Hepatocyte (in vitro differentiated cells): ENCODE results near the gene ZNF644.

ENCODE experiments used
- CTCF ChIP-seq: fragments of 200-600 bp; sonication (generic); IDR thresholded peaks from 2 replicates; pipeline ENCODE4 v1.5.1; 2016; ENCODE audit warnings: antibody characterized with exemption, mild to moderate bottlenecking; ENCODE audit not compliant: poor library complexity
- EZH2phosphoT487 ChIP-seq: fragments of 200-600 bp; sonication (generic); IDR thresholded peaks from one replicate; pipeline ENCODE4 v1.6.1; 2018; ENCODE audit warnings: antibody characterized with exemption, mild to moderate bottlenecking, low read depth, moderate library complexity; ENCODE audit not compliant: unreplicated experiment, severe bottlenecking

GRCh38 chr1:91059157-91059556, 37.3 kb upstream of the ZNF644 start:
- TF ChIP-seq CTCF: no peak
- TF ChIP-seq EZH2phosphoT487: no peak
